GM23338 (cell line): Measurements from ENCODE around the gene TESK2.

ENCODE experiments used
- EZH2 ChIP-seq: fragments of 200-600 bp; sonication (generic); IDR thresholded peaks from one replicate; pipeline ENCODE4 v1.8.0; 2017; ENCODE audit warnings: antibody characterized with exemption, mild to moderate bottlenecking, low read depth; ENCODE audit not compliant: unreplicated experiment
- EZH2phosphoT487 ChIP-seq: fragments of 200-600 bp; sonication (generic); IDR thresholded peaks from one replicate; pipeline ENCODE4 v1.8.1; 2018; ENCODE audit warnings: antibody characterized with exemption; ENCODE audit not compliant: unreplicated experiment
- TF ChIP-seq, protein P1 (sequence below): IDR thresholded peaks from one replicate; pipeline ENCODE4 v1.6.1; 2018; ENCODE audit warnings: antibody characterized with exemption; ENCODE audit not compliant: unreplicated experiment
- TF ChIP-seq, protein P2 (sequence below), 2 experiments: fragments of 200-600 bp in 1 of 2; sonication (generic) in 1 of 2; conservative IDR thresholded peaks; 2 replicates each; pipeline versions ENCODE4 v1.5.1 to v1.6.1; 2016 to 2017; ENCODE audit warnings: antibody characterized with exemption in 2 of 2, low read depth in 2 of 2, mild to moderate bottlenecking in 2 of 2, moderate library complexity in 1 of 2

DNA sequence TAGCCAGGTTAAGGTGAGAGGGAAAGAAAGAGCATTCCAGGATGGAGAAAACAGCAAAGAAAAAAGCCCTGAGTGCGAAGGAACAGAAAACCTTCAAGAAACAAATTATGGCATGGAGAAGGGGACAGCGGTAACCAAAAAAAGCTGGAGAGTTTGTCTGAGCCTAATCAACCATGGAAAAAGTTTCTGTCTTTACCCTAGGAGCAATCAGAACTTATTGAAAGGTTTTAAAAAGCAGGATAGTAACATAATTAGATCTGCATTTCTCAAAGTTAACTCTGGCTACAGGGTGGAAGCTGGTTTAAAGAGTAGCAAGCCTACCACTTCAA lies 190.3 kb downstream of the TESK2 start:
- TF ChIP-seq, protein P1, sequence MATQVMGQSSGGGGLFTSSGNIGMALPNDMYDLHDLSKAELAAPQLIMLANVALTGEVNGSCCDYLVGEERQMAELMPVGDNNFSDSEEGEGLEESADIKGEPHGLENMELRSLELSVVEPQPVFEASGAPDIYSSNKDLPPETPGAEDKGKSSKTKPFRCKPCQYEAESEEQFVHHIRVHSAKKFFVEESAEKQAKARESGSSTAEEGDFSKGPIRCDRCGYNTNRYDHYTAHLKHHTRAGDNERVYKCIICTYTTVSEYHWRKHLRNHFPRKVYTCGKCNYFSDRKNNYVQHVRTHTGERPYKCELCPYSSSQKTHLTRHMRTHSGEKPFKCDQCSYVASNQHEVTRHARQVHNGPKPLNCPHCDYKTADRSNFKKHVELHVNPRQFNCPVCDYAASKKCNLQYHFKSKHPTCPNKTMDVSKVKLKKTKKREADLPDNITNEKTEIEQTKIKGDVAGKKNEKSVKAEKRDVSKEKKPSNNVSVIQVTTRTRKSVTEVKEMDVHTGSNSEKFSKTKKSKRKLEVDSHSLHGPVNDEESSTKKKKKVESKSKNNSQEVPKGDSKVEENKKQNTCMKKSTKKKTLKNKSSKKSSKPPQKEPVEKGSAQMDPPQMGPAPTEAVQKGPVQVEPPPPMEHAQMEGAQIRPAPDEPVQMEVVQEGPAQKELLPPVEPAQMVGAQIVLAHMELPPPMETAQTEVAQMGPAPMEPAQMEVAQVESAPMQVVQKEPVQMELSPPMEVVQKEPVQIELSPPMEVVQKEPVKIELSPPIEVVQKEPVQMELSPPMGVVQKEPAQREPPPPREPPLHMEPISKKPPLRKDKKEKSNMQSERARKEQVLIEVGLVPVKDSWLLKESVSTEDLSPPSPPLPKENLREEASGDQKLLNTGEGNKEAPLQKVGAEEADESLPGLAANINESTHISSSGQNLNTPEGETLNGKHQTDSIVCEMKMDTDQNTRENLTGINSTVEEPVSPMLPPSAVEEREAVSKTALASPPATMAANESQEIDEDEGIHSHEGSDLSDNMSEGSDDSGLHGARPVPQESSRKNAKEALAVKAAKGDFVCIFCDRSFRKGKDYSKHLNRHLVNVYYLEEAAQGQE = no peak
- TF ChIP-seq, protein P2, sequence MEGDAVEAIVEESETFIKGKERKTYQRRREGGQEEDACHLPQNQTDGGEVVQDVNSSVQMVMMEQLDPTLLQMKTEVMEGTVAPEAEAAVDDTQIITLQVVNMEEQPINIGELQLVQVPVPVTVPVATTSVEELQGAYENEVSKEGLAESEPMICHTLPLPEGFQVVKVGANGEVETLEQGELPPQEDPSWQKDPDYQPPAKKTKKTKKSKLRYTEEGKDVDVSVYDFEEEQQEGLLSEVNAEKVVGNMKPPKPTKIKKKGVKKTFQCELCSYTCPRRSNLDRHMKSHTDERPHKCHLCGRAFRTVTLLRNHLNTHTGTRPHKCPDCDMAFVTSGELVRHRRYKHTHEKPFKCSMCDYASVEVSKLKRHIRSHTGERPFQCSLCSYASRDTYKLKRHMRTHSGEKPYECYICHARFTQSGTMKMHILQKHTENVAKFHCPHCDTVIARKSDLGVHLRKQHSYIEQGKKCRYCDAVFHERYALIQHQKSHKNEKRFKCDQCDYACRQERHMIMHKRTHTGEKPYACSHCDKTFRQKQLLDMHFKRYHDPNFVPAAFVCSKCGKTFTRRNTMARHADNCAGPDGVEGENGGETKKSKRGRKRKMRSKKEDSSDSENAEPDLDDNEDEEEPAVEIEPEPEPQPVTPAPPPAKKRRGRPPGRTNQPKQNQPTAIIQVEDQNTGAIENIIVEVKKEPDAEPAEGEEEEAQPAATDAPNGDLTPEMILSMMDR (conservative IDR thresholded peaks at IDR 0.05; ENCODE audit: low read depth in 2 of 2) = no peak
- TF ChIP-seq EZH2 (no peak), EZH2phosphoT487 (no peak)
